NCI-H2107 treated with DMSO at 0.1 percent for 48 hours (cell line): ENCODE results near the gene ANKH.
A peak's percentile ranks its signal among the peaks of the same experiment; 100 is the strongest.

Source experiments
- DNase-seq: peaks from one replicate; lab custom pipeline; 2025; ENCODE audit not compliant: unreplicated experiment; lab: John Stamatoyannopoulos, UW

The ANKH gene

GRCh38 chr5:14721990-14722656, 149.5 kb downstream of the ANKH start:
- DNase-seq, result no peak

GRCh38 chr5:14720236-14720923, 151.2 kb downstream of the ANKH start:
- no peak for DNase-seq

DNA sequence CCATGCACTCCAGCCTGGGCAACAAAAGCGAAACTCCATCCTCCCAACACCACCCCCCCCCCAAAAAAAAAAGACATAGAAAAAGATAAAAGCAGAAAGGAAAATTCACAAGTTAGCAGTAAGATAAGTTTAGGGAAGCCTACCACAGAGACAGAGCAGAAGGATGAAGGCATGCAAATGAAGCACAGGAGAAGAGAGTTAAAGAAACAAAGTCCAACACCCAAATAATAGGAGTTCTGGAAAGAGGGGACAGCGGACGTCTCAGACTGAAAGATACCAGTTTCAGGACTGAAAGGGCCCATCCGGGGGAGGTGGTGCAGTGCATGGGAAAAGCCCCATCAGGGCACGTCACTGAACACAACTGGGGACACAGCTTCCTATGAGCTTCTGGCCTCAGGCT, 152.8 kb downstream of the ANKH start:
- no peak for DNase-seq

DNA sequence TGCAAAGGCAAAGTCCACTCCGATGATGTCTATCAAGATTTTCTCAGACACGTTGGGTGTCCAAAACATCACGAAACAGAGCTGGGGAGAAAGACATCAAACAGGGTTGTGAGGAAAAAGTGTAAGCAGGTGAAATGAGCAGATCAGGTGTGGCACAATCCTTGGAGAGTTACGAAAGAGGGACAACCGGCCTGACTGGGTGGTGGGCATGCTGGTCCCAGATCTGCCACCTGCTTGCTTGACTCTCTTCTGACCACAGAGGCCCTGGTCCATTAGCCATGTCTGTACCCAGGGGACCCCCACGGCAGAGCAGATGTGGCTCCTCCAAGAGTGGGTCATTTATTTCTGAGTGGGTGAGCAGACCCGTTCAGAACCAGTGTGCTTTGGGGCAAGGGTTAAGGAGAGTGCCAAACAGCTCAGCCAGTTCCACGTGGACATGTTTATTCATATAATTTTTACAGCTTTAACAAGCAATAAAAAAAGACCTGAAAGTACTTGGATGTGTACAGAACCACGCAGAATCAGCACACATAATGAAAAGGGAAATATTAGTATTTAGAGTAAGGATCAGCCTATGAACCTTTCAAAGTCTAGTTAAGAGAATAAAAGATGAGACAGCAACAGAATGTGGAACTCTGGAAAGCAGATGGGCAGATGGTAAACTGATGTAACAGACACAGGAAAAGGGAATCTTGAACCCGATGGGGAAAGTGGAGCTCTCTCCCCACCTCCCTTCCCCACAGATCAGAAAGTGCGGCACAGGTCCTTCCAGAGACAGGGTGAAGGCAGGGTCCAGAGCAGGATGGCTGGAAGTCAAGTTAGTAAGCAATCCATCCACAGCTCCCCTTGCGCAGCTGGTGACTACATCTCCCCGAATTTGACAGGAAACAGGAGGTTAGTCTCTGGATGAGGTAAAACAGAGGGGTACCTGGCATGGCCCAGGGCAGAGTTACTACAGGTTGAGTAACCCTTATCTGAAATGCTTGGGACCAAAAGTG, 154.5 kb downstream of the ANKH start:
- no peak for DNase-seq

- no peak for DNase-seq
These were observed 156.1 kb downstream of the ANKH start for GRCh38 chr5:14715481-14715880.

DNA sequence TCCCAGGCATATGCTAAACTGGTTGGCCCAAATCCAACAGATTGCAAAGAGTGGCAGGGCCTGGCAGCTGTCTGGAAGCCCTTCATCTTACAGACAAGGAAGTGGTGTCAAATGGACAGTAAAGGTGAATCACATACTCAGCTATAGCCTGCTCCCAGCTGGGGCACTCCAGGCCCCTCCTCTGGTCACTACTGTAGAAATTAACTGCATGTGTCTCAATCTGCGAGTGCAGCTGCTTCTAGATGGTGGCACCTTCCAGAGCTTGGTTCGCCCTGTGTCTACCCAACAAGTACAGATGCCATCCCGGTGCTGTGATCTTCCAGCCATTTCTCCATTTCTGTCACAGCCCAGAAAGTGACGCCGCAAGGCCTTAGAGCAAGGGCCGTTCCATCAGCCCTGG, 156.9 kb downstream of the ANKH start:
- peak; percentile 21 for DNase-seq

GRCh38 chr5:14713476-14714390, 157.8 kb downstream of the ANKH start:
- no peak for DNase-seq

GRCh38 chr5:14712666-14713065, 158.9 kb downstream of the ANKH start:
- DNase-seq, result no peak

GRCh38 chr5:14712131-14712530, 159.4 kb downstream of the ANKH start:
- DNase-seq, result no peak

GRCh38 chr5:14710313-14710994, 161.1 kb downstream of the ANKH start:
- DNase-seq, result no peak

GRCh38 chr5:14708551-14708950, 163.0 kb downstream of the ANKH start:
- DNase-seq, result no peak

- no peak for DNase-seq
These were observed 163.7 kb downstream of the ANKH start for GRCh38 chr5:14707811-14708390.

- DNase-seq, result no peak
These were observed 165.0 kb downstream of the ANKH start for GRCh38 chr5:14706615-14707021.

GRCh38 chr5:14705556-14705955, 166.0 kb downstream of the ANKH start:
- no peak for DNase-seq

- no peak for DNase-seq
These were observed 169.2 kb downstream of the ANKH start for GRCh38 chr5:14702238-14702839.

GRCh38 chr5:14701556-14701955, 170.0 kb downstream of the ANKH start:
- no peak for DNase-seq

DNA sequence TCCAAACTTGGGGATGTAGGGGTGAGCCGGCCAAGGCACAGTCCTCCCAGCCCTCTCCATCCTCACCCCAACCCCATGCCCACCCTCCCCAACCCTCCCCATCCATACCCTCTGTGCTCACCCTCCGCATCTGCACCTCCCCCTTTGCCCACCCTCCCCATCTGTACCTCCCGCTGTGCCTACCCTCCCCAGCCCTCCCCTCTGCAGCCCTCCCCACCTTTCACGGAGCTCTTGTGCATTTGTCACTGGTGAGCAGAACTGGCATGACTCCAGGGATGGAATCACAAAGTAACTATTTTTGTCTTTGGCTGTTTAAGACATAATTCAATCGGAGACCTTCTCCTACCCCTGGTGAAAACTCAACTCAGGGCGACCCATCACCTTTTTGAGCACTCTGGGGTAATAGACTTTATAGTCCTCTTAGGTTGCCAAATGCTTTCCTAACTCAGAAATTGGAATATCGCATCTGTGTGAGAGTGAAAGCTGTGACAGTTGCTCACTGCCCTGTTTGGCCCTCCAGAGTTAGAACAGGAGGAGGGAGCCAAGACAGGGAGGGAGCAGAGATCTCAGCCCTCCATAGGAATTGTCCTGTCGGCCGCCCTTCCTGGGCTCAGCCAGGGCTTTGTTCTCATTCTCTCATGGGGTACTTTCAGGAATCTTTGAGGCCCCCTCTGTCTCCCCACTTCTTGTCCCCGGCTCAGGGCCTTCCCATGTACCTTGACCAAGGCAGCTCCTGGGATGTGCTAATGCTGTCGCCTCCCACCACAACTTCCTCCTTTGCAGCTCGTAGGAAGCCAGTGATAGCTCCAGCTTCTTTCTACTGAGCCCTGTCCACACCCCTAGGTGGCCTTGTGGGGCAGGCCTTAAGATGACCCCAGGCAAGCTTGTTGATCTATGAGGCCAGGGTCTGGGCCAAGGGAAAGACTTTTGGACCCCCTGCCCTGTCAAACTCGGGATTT, 170.8 kb downstream of the ANKH start:
- no peak for DNase-seq

- DNase-seq, result no peak
These were observed 171.7 kb downstream of the ANKH start for GRCh38 chr5:14699807-14700400.
